Peyer's patch (tissue), 4 donors: ENCODE results near the gene SLC26A11.

ENCODE experiments used
- POLR2A ChIP-seq, 2 donors: fragments of 450-650 bp; IDR thresholded peaks; one replicate each; pipeline ENCODE4 v1.5.1; 2017; ENCODE audit warnings: antibody characterized with exemption in 2 of 2, mild to moderate bottlenecking in 2 of 2, moderate library complexity in 2 of 2
- TF ChIP-seq, protein P1 (sequence below), 6 experiments: fragments of 450-650 bp in 4 of 6; fragments of 200-600 bp in 2 of 6; sonication (generic) in 1 of 6; IDR thresholded peaks; one replicate each; pipeline ENCODE4 v1.5.1; 2017 to 2019; ENCODE audit warnings: antibody characterized with exemption in 6 of 6, mild to moderate bottlenecking in 3 of 6, moderate library complexity in 1 of 6

DNA sequence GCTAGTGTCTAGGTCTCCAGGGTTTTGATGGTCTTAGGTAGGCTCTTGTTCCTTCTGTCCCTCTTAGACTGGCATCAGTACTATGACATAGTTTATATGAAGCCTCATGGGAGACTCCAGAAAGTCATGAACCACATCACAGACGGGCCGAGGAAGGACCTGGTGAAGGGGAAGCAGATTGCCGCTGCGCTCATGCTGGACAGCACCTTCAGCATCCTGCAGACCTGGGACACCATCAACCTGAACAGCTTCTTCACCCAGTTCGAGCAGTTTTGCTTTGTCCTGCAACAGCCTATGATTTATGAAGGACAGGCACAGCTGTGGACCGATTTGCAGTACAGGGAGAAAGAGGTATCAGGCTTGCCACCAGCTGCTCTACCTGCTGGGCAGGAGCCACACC lies 74.4 kb downstream of the SLC26A11 start:
- TF ChIP-seq, protein P1, sequence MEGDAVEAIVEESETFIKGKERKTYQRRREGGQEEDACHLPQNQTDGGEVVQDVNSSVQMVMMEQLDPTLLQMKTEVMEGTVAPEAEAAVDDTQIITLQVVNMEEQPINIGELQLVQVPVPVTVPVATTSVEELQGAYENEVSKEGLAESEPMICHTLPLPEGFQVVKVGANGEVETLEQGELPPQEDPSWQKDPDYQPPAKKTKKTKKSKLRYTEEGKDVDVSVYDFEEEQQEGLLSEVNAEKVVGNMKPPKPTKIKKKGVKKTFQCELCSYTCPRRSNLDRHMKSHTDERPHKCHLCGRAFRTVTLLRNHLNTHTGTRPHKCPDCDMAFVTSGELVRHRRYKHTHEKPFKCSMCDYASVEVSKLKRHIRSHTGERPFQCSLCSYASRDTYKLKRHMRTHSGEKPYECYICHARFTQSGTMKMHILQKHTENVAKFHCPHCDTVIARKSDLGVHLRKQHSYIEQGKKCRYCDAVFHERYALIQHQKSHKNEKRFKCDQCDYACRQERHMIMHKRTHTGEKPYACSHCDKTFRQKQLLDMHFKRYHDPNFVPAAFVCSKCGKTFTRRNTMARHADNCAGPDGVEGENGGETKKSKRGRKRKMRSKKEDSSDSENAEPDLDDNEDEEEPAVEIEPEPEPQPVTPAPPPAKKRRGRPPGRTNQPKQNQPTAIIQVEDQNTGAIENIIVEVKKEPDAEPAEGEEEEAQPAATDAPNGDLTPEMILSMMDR (IDR thresholded peaks at IDR 0.05), result no peak
- TF ChIP-seq POLR2A (IDR thresholded peaks at IDR 0.05), result no peak
